ENCODE results near the gene NR3C1. TPM values are rescaled to one million over a fixed set of nuclear protein-coding genes. Genes with fewer than 3 reads are reported as not detected.
A peak's percentile ranks its signal among the peaks of the same experiment; 100 is the strongest.

The NR3C1 gene
- total and polyA plus RNA-seq, 2 of the 4 experiments (the other 2 are of a cell fraction) = 13.7 to 77.4 TPM

DNA sequence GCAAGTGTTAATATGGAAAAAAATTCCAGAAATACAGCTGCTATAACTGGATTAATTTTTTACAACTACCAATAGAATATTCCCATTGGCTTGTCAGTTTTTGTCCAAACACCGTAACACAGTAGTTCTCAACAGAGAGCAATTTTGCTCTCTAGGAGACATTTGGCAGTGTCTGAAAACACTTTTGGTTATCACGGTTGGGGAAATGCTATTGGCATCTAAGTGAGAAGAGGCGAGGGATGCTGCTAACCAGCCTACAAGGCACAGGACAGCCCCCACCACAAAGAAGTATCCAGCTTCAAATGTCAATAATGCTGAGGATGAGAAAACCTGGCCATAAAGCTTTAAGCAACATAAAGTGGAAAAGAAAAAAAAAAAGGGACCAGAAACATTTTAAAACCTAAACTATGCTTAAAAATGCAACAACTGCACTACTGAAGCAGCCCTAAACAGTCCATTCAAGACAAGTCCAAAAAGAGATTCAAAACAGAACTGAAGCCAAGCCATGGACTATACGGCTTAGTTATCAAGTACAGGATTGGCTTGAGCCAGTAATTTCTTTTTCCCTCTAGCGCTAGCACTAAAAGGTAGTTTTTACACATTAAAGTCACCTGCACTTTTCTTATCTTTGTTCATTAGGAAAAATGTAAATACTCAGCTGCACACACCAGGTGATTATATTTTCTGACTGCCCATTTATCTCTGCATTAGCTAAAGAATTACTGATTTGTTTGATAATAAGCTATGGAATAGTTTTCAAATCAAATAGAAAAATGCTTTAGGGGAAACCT lies 83.9 kb downstream of the NR3C1 start:
- no peak overlapping the region for H2BK15ac ChIP-seq (ENCODE audit: low read depth, low read length)
- no peak overlapping the region for H3K23ac ChIP-seq (ENCODE audit: low read depth, low read length)
- ChIA-PET CTCF (interaction anchor here (0.5 to 0.6 kb wide), 2 partner anchors 721 to 1123 kb away, joined by 3 to 4 read pairs; no protein-coding TSS in a partner anchor), POLR2A (ENCODE audit: unreplicated experiment) (interaction anchor here (0.6 kb wide), 1 partner anchor 12 kb away, joined by 7 read pairs; no protein-coding TSS in a partner anchor)
- no peak overlapping the region for H2AK5ac ChIP-seq (ENCODE audit: low read depth, low read length)
- H3K18ac ChIP-seq (ENCODE audit: low read depth, low read length) = no peak overlapping the region
- H3K79me1 ChIP-seq (ENCODE audit: low read depth in 1 of 2, low read length in 2 of 2) = peaks cover 28 to 78% of the 10 kb centered on the region in 2 experiments
- BruUV-seq (replicated peaks) = no TSS peak
- H2BK120ac ChIP-seq (ENCODE audit: low read depth, low read length) = no peak overlapping the region
- no CpG with 5 or more reads among the region's 5 CpGs for WGBS, 2 experiments (ENCODE audit: extremely low coverage in 2 of 2, insufficient read length in 1 of 2)
- H2AK9ac ChIP-seq (replicated peaks; ENCODE audit: low read depth, low read length, poor library complexity) = no peak overlapping the region
- intact Hi-C loops (cut with micrococcal nuclease) (no loop called here), dilution Hi-C loops (cut with HindIII; ENCODE audit: low sequenced_read_pairs, unreplicated experiment) (no loop called here), in situ Hi-C loops (cut with MboI; ENCODE audit: low sequenced_read_pairs) (no loop called here)
- no peak overlapping the region for H2BK20ac ChIP-seq (ENCODE audit: low read depth, low read length)
- no peak overlapping the region for H3K4me3 ChIP-seq (ENCODE audit: insufficient read depth, low read depth, low read length)
- H3K36me3 ChIP-seq (ENCODE audit: control insufficient read depth, insufficient read depth, low read length) = no peaks in the 10 kb centered on the region
- H3K56ac ChIP-seq (ENCODE audit: extremely low read depth, insufficient read depth, low read length) = no peak overlapping the region
- ATAC-seq (ENCODE audit: low read depth) (no peak), DNase-seq (no peak)
- H2BK5ac ChIP-seq (ENCODE audit: low read depth, low read length, poor library complexity, severe bottlenecking) = no peak overlapping the region
- H3K4me1 ChIP-seq (ENCODE audit: control insufficient read depth, insufficient read depth, low read length) = peaks cover 8% of the 10 kb centered on the region; the same call in 1 of the 2 replicates
- no peak overlapping the region for H3K4ac ChIP-seq (ENCODE audit: low read depth, low read length)
- no peak for TF ChIP-seq MAFK (IDR thresholded peaks at IDR 0.05; ENCODE audit: low read depth, low read length)
- no peak for TF ChIP-seq NFE2L2 (IDR thresholded peaks at IDR 0.05; ENCODE audit: low read depth, low read length)
- TF ChIP-seq CHD1 (IDR thresholded peaks at IDR 0.05; ENCODE audit: low read depth, low read length) = no peak
- TF ChIP-seq RFX5 (IDR thresholded peaks at IDR 0.05; ENCODE audit: low read depth, low read length) = no peak
- no peak for TF ChIP-seq MXI1 (IDR thresholded peaks at IDR 0.05; ENCODE audit: borderline replicate concordance, low read depth, low read length)
- no peak for TF ChIP-seq RCOR1 (IDR thresholded peaks at IDR 0.05; ENCODE audit: insufficient replicate concordance, low read length)
- TF ChIP-seq POLR2A (IDR thresholded peaks at IDR 0.05; ENCODE audit: low read depth, low read length) = no peak
- no peak for TF ChIP-seq CEBPB (IDR thresholded peaks at IDR 0.05; ENCODE audit: low read depth, low read length)
- no peak for TF ChIP-seq ELK1 (IDR thresholded peaks at IDR 0.05; ENCODE audit: borderline replicate concordance, low read depth, low read length)
- no peak for TF ChIP-seq BHLHE40 (IDR thresholded peaks at IDR 0.05; ENCODE audit: low read depth, low read length)
- TF ChIP-seq, protein P1, sequence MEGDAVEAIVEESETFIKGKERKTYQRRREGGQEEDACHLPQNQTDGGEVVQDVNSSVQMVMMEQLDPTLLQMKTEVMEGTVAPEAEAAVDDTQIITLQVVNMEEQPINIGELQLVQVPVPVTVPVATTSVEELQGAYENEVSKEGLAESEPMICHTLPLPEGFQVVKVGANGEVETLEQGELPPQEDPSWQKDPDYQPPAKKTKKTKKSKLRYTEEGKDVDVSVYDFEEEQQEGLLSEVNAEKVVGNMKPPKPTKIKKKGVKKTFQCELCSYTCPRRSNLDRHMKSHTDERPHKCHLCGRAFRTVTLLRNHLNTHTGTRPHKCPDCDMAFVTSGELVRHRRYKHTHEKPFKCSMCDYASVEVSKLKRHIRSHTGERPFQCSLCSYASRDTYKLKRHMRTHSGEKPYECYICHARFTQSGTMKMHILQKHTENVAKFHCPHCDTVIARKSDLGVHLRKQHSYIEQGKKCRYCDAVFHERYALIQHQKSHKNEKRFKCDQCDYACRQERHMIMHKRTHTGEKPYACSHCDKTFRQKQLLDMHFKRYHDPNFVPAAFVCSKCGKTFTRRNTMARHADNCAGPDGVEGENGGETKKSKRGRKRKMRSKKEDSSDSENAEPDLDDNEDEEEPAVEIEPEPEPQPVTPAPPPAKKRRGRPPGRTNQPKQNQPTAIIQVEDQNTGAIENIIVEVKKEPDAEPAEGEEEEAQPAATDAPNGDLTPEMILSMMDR (conservative IDR thresholded peaks at IDR 0.05; ENCODE audit: low read depth, low read length) = no peak
- no peak for TF ChIP-seq RAD21 (IDR thresholded peaks at IDR 0.05; ENCODE audit: low read length)
- no peak for TF ChIP-seq MAZ (IDR thresholded peaks at IDR 0.05; ENCODE audit: borderline replicate concordance, low read depth, low read length)
- H3K14ac ChIP-seq (replicated peaks; ENCODE audit: low read depth, low read length) = no peak overlapping the region
- H3K27me3 ChIP-seq (ENCODE audit: control insufficient read depth, insufficient read depth, low read length) = no peaks in the 10 kb centered on the region
- peak overlapping the region in 1 of 2 experiments; percentile 5; a peak in 1 of 4 replicates for H4K8ac ChIP-seq (ENCODE audit: low read depth in 2 of 2, low read length in 2 of 2)
- H4K5ac ChIP-seq (ENCODE audit: low read depth, low read length) = no peak overlapping the region
- no peaks in the 10 kb centered on the region for H3K9me1 ChIP-seq (ENCODE audit: insufficient read depth, low read length)
- H3K9ac ChIP-seq (ENCODE audit: low read depth, low read length) = no peak overlapping the region
- H3K27ac ChIP-seq (ENCODE audit: insufficient read depth, low read length) = no peak overlapping the region
- H4K20me1 ChIP-seq (ENCODE audit: insufficient read depth, low read length) = peaks cover 24% of the 10 kb centered on the region; the same call in 1 of the 2 replicates
- H4K91ac ChIP-seq (ENCODE audit: insufficient read depth, low read depth, low read length) = no peak overlapping the region
- no peak overlapping the region for H2AFZ ChIP-seq (replicated peaks; ENCODE audit: low read length, poor library complexity)
- H3K9me3 ChIP-seq (ENCODE audit: control insufficient read depth, insufficient read depth, low read length) = no peaks in the 10 kb centered on the region
- no peak overlapping the region for H3K4me2 ChIP-seq (ENCODE audit: low read depth, low read length)
